Vagina (tissue), 2 donors: ENCODE measurements around the gene PPARA.

Experiments used
- CTCF ChIP-seq, 3 experiments: fragments of 450-650 bp in 2 of 3; fragments of 200-600 bp in 1 of 3; sonication (generic) in 1 of 3; IDR thresholded peaks; one replicate each; pipeline ENCODE4 v1.5.1; 2017 to 2019; ENCODE audit warnings: antibody characterized with exemption in 3 of 3, mild to moderate bottlenecking in 2 of 3, moderate library complexity in 2 of 3
- POLR2A ChIP-seq, 2 donors: fragments of 450-650 bp; IDR thresholded peaks; one replicate each; pipeline ENCODE4 v1.6.1; 2017; ENCODE audit warnings: antibody characterized with exemption in 2 of 2, mild to moderate bottlenecking in 2 of 2, moderate library complexity in 2 of 2
- POLR2AphosphoS5 ChIP-seq, 2 donors: sonication (generic); formaldehyde crosslinking; IDR thresholded peaks; one replicate each; pipeline ENCODE4 v1.9.0; 2017; ENCODE audit warnings: antibody characterized with exemption in 2 of 2, mild to moderate bottlenecking in 2 of 2, low read depth in 1 of 2; ENCODE audit not compliant: insufficient read depth in 1 of 2

GRCh38 chr22:46178755-46179505, 28.6 kb downstream of the PPARA start:
- TF ChIP-seq CTCF (IDR thresholded peaks at IDR 0.05) (no peak), POLR2A (IDR thresholded peaks at IDR 0.05) (no peak), POLR2AphosphoS5 (IDR thresholded peaks at IDR 0.05; ENCODE audit: insufficient read depth in 1 of 2, low read depth in 1 of 2) (no peak)
